Kidney (tissue), 14 donors: ENCODE measurements around the gene AIFM1. TPM values are rescaled to one million over a fixed set of nuclear protein-coding genes. Genes with fewer than 3 reads are reported as not detected.
A peak's percentile ranks its signal among the peaks of the same experiment; 100 is the strongest.

Experiments used
- DNase-seq, 5 donors: peaks; one replicate each; pipeline ENCODE4 v3.0.0-alpha.2; 2013 to 2020
- FAIRE-seq: peaks from 2 replicates; lab custom pipeline; 2012; peaks lifted over from hg19 to GRCh38; lab: Jason Lieb, UNC
- H3K27ac ChIP-seq, 2 donors: one replicate each; pipeline ENCODE4 v1.7.0; 2013; ENCODE audit warnings: low read depth in 2 of 2, low read length in 2 of 2, inconsistent platforms in 1 of 2
- H3K27me3 ChIP-seq: one replicate; pipeline ENCODE4 v1.7.1; 2013; ENCODE audit warnings: low read length, inconsistent platforms; ENCODE audit not compliant: control insufficient read depth, insufficient read depth
- H3K36me3 ChIP-seq, 3 donors: one replicate each; pipeline versions ENCODE4 v1.7.0 to v1.7.1; 2013; ENCODE audit warnings: low read length in 3 of 3, control low read depth in 1 of 3, inconsistent platforms in 1 of 3; ENCODE audit not compliant: insufficient read depth in 3 of 3, control insufficient read depth in 2 of 3
- H3K4me1 ChIP-seq, 3 donors: one replicate each; pipeline versions ENCODE4 v1.7.0 to v1.7.1; 2013; ENCODE audit warnings: low read length in 3 of 3, inconsistent platforms in 1 of 3, low read depth in 1 of 3; ENCODE audit not compliant: control insufficient read depth in 2 of 3, insufficient read depth in 2 of 3
- H3K4me3 ChIP-seq, 3 donors: one replicate each; pipeline versions ENCODE4 v1.7.0 to v1.8.1; 2013; ENCODE audit warnings: low read length in 3 of 3, control low read depth in 1 of 3, inconsistent platforms in 1 of 3
- H3K9ac ChIP-seq, 3 donors: one replicate each; pipeline versions ENCODE4 v1.7.0 to v1.7.1; 2013; ENCODE audit warnings: low read length in 3 of 3, control low read depth in 1 of 3, inconsistent platforms in 1 of 3
- H3K9me3 ChIP-seq, 3 donors: one replicate each; pipeline versions ENCODE4 v1.7.0 to v1.7.1; 2013; ENCODE audit warnings: low read length in 3 of 3, control low read depth in 1 of 3, inconsistent platforms in 1 of 3; ENCODE audit not compliant: control insufficient read depth in 2 of 3, insufficient read depth in 1 of 3
- intact Hi-C: fragments of 100-400 bp; cut with DNase I; formaldehyde crosslinking; loops from one replicate; pipeline ENCODE4 v1.11.1; 2022
- polyA plus RNA-seq: library from polyadenylated mRNA; stranded (reverse); fragments of 350-450 nt; fragmentation: Illumina TruSeq; extraction: RNeasy Lipid Tissue Mini Kit (QIAGEN cat#74804); gene quantifications from one replicate; pipeline ENCODE4 v1.2.3, GENCODE V29; 2014; ENCODE audit warnings: low read depth, low replicate concordance; ENCODE audit not compliant: insufficient read depth
- total RNA-seq: library from RNA; stranded (reverse); fragmentation: NEBNext Ultra II Directional; extraction: Animal tissue kit (Norgen Biotek cat#: 25700); gene quantifications from one replicate; pipeline ENCODE4 v1.2.1, GENCODE V29; 2021
- TF ChIP-seq, protein P1 (sequence below): IDR thresholded peaks from 3 replicates; pipeline ENCODE4 v1.5.1; 2012; ENCODE audit warnings: mild to moderate bottlenecking, moderate library complexity, borderline replicate concordance; ENCODE audit not compliant: insufficient read depth; ENCODE audit errors: extremely low read depth
- donor health status: control.
- donor health status: control.
- donor health status: control.
- donor health status: control.
- donor health status: control.
- donor health status: DM: yes; HTN: yes; CAD: no.
- donor health status: Normal renal cell carcinoma (clear cell type).

AIFM1 gene
- total and polyA plus RNA-seq, 2 donors from 2014 or later, result 55.0 to 255 TPM

DNA sequence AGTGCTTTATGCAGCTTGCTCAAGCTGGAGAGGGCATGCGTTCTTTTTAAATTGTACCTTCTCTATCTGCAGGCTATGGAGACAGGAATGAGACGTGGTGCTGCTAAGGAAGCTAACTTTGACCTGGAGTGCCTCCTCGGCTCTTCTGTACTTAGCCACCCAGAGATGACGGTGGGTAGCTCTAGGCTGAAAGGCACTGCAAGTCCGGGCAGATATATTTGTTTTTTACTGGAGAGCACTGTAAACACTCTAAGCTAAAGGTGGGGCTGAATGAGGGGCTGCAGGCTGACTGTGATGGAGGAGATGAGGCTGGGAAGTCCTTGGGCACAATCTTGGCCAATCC is 67.5 kb downstream of the AIFM1 start:
- DNase-seq (peak in 1 of 5 donors; percentile 6), FAIRE-seq (no peak)
- no peak overlapping the region for H3K4me3 ChIP-seq
- H3K27ac ChIP-seq, result peak overlapping the region in 1 of 2 donors; percentile 65
- H3K27me3 ChIP-seq, result no peaks in the 10 kb centered on the region
- intact Hi-C loops, result no loop called here
- H3K36me3 ChIP-seq, result no peaks in the 10 kb centered on the region
- TF ChIP-seq, protein P1, sequence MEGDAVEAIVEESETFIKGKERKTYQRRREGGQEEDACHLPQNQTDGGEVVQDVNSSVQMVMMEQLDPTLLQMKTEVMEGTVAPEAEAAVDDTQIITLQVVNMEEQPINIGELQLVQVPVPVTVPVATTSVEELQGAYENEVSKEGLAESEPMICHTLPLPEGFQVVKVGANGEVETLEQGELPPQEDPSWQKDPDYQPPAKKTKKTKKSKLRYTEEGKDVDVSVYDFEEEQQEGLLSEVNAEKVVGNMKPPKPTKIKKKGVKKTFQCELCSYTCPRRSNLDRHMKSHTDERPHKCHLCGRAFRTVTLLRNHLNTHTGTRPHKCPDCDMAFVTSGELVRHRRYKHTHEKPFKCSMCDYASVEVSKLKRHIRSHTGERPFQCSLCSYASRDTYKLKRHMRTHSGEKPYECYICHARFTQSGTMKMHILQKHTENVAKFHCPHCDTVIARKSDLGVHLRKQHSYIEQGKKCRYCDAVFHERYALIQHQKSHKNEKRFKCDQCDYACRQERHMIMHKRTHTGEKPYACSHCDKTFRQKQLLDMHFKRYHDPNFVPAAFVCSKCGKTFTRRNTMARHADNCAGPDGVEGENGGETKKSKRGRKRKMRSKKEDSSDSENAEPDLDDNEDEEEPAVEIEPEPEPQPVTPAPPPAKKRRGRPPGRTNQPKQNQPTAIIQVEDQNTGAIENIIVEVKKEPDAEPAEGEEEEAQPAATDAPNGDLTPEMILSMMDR, result no peak
- H3K9ac ChIP-seq, result no peak overlapping the region
- H3K9me3 ChIP-seq, result no peaks in the 10 kb centered on the region
- H3K4me1 ChIP-seq, result peaks cover 0 to 12% (median 0%) of the 10 kb centered on the region in 3 donors

DNA sequence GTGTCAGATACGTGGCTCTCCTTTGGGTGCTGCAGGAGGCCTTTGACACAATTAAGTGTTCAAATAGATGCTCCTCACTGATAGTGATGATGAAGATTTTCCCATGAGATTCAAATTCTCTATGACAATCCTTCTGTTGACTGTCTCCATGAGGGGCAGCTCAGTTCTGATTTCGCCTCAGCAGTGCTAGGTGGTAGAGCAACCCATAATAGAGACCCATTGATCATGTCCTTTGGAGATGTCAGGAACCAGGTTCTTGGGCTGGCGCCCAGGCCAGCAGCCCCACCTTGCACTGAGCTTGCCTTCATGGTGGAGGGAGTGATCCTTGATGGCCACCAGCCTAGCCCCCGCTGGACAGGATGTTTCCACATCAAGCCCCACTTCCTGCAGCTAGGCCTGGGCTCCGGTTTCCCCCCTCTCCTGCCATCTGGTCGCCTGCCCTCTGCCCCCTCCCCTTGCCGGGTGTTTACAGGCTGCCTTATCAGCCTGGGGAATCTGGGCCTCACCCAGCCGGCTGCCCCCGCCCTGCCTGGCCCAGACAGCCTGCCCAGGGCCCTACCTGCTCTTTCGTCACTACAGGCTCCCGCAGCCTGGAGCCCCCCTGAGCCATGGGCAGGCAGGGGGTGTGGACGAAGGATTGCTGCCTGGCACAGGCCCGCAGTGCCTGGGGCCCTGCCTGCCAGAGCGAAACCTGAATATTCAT is 68.0 kb downstream of the AIFM1 start:
- Histone ChIP-seq H3K4me3 (no peak overlapping the region), H3K9ac (no peak overlapping the region), H3K27me3 (no peaks in the 10 kb centered on the region), H3K36me3 (no peaks in the 10 kb centered on the region), H3K4me1 (peaks cover 0 to 12% (median 0%) of the 10 kb centered on the region in 3 donors), H3K9me3 (no peaks in the 10 kb centered on the region), H3K27ac (peak overlapping the region in 1 of 2 donors; percentile 17)
- FAIRE-seq, result no peak
- intact Hi-C loops, result no loop called here
- TF ChIP-seq, protein P1, result no peak
- DNase-seq, result peak; percentile 53 to 85 (median 71)

DNA sequence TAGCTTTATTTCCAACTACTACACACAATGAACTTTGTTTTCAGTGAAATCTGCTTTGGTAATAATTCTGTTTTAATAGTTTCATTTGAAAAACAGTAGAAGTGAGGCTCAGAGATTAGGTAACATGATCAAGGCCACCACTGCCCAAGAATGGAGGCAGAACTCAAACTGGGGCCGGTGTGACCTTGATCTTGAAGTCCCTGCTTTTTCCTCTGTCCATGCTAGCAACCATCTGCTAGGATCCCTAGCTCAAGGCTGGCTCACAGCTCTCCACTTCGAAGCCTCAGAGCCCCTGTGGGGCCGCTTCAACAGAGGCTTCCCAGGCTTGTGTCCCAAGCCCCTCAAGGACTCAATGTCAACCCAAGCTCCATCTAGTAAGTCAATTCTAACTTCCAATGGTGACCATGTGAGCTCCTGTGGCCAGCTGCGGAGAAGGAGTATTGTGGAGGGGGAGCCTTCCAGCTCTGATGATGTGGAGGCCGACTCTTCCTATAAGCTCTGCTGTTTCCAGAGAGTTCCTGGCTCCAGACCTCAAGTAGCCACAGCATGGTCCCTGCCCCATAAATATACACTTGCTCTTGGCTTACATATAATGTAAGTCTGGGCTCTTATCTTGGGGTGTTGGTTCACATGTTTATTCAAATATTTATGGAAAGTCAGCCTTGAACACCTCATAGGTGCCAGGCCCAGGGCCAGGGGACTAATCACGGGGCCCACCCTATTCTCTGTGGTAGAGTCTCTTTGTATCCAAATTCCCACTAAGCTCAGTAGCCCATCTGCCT is 70.2 kb downstream of the AIFM1 start:
- DNase-seq, result no peak
- Histone ChIP-seq H3K4me3 (no peak overlapping the region), H3K4me1 (peaks cover 0 to 12% (median 0%) of the 10 kb centered on the region in 3 donors), H3K9me3 (no peaks in the 10 kb centered on the region), H3K9ac (no peak overlapping the region), H3K27me3 (no peaks in the 10 kb centered on the region), H3K27ac (no peak overlapping the region), H3K36me3 (no peaks in the 10 kb centered on the region)
- intact Hi-C loops, result no loop called here
- TF ChIP-seq, protein P1, result no peak
- no peak for FAIRE-seq
